K562 (cell line): ENCODE results near the gene COL16A1. TPM values are rescaled to one million over a fixed set of nuclear protein-coding genes. Genes with fewer than 3 reads are reported as not detected.

Experiments
- ATAC-seq: fragments of 200-7000 bp; cut with Tn5 transposase; 3 replicates; pipeline ENCODE4 v1.9.1; 2020; ENCODE audit warnings: moderate library complexity
- BruUV-seq: library from RNA; stranded (reverse); fragments of 400-500 nt; replicated peaks from 2 replicates; lab custom pipeline; 2021; lab: Mats Ljungman, UMichigan
- CTCF ChIA-PET: fragments of 300-600 bp; formaldehyde crosslinking; extraction: SDS; loops from one replicate; lab custom pipeline; 2021; ENCODE audit warnings: low intra/inter-chr PET ratio; lab: Yijun Ruan, JAX
- POLR2A ChIA-PET: fragments of 300-600, 350-650 bp; sonication (Branson Sonifier 250); formaldehyde crosslinking; extraction: SDS; loops from one replicate; lab custom pipeline; 2021; ENCODE audit warnings: antibody characterized with exemption, inconsistent platforms; lab: Yijun Ruan, JAX
- DNase-seq, 4 experiments: peaks; one replicate each; pipeline versions ENCODE4 v3.0.0 to v3.0.0-alpha.2; 2011 to 2018; ENCODE audit warnings: low spot score in 3 of 4, mixed read lengths in 3 of 4; ENCODE audit errors: extremely low read depth in 1 of 4
- FAIRE-seq: peaks from 2 replicates; lab custom pipeline; 2011; peaks lifted over from hg19 to GRCh38; lab: Jason Lieb, UNC
- H2AFZ ChIP-seq: 2 replicates; pipeline ENCODE4 v1.6.0; 2011; ENCODE audit warnings: low read depth, low read length, control low read depth, inconsistent platforms
- H3K27ac ChIP-seq: fragments of 200-600 bp; 3 replicates; pipeline ENCODE4 v1.8.0; 2011; ENCODE audit warnings: low read depth, mild to moderate bottlenecking, control low read depth, inconsistent platforms, low read length, moderate library complexity, mixed read lengths; ENCODE audit errors: extremely low read depth
- H3K27me3 ChIP-seq, 2 experiments: fragments of 300-600 bp in 1 of 2; 2 replicates in 1 of 2; 3 replicates in 1 of 2; pipeline versions ENCODE4 v1.6.0 to v1.8.0; 2011; ENCODE audit warnings: inconsistent platforms in 2 of 2, low read length in 2 of 2, mild to moderate bottlenecking in 1 of 2, mixed read lengths in 1 of 2, moderate library complexity in 1 of 2; ENCODE audit not compliant: control insufficient read depth in 2 of 2, insufficient read depth in 2 of 2
- H3K36me3 ChIP-seq: fragments of 300-600 bp; 3 replicates; pipeline ENCODE4 v1.8.0; 2011; ENCODE audit warnings: mild to moderate bottlenecking, low read length, inconsistent platforms; ENCODE audit not compliant: control insufficient read depth, insufficient read depth
- H3K4me1 ChIP-seq, 2 experiments: fragments of 200-600 bp in 1 of 2; replicated peaks in 1 of 2; 2 replicates in 1 of 2; 3 replicates in 1 of 2; pipeline versions ENCODE4 v1.5.1 to v1.8.0; 2011; ENCODE audit warnings: inconsistent platforms in 2 of 2, low read length in 2 of 2, mild to moderate bottlenecking in 1 of 2, mixed read lengths in 1 of 2, moderate library complexity in 1 of 2; ENCODE audit not compliant: control insufficient read depth in 2 of 2, insufficient read depth in 2 of 2
- H3K4me2 ChIP-seq: 2 replicates; pipeline ENCODE4 v1.6.1; 2011; ENCODE audit warnings: low read length, control low read depth, inconsistent platforms, mixed read lengths; ENCODE audit not compliant: insufficient read depth
- H3K4me3 ChIP-seq: fragments of 200-600 bp; sonication (generic), shearing (Covaris generic); 2 replicates; pipeline ENCODE4 v1.5.1; 2016; ENCODE audit warnings: control low read depth, inconsistent platforms
- H3K79me2 ChIP-seq: fragments of 200-600 bp; 3 replicates; pipeline ENCODE4 v1.8.0; 2011; ENCODE audit warnings: low read length, inconsistent platforms; ENCODE audit not compliant: control insufficient read depth, insufficient read depth
- H3K9ac ChIP-seq, 2 experiments: 2 replicates each; pipeline versions ENCODE4 v1.6.0 to v1.6.1; 2011; ENCODE audit warnings: low read depth in 2 of 2, low read length in 2 of 2, control low read depth in 1 of 2, inconsistent platforms in 1 of 2, mild to moderate bottlenecking in 1 of 2, mixed read lengths in 1 of 2; ENCODE audit not compliant: insufficient read depth in 1 of 2
- H3K9me1 ChIP-seq: one replicate; pipeline ENCODE4 v1.6.0; 2011; ENCODE audit warnings: inconsistent platforms, mild to moderate bottlenecking, low read length, moderate library complexity; ENCODE audit not compliant: control insufficient read depth, insufficient read depth
- H3K9me3 ChIP-seq: replicated peaks from 2 replicates; pipeline ENCODE4 v1.5.1; 2011; ENCODE audit warnings: low read depth, low read length, inconsistent platforms; ENCODE audit not compliant: control insufficient read depth, insufficient read depth
- H4K20me1 ChIP-seq: replicated peaks from 2 replicates; pipeline ENCODE4 v1.6.1; 2011; ENCODE audit warnings: low read length, inconsistent platforms, mixed read lengths; ENCODE audit not compliant: control insufficient read depth, insufficient read depth
- ATF3 ChIP-seq, 2 experiments: fragments of 450-650 bp in 1 of 2; sonication (generic) in 1 of 2; formaldehyde crosslinking in 1 of 2; IDR thresholded peaks in 1 of 2; conservative IDR thresholded peaks in 1 of 2; 2 replicates each; pipeline versions ENCODE4 v1.6.1 to v1.8.1; 2016 to 2023; ENCODE audit warnings: mild to moderate bottlenecking in 2 of 2, moderate library complexity in 2 of 2, inconsistent platforms in 1 of 2, missing genetic modification reagents in 1 of 2
- CHD1 ChIP-seq: fragments of 200-600 bp; sonication (generic); IDR thresholded peaks from one replicate; pipeline ENCODE4 v1.6.1; 2012; ENCODE audit warnings: mild to moderate bottlenecking, moderate library complexity, low read length, inconsistent platforms
- CREB1 ChIP-seq, 2 experiments: sonication (generic) in 1 of 2; formaldehyde crosslinking in 1 of 2; IDR thresholded peaks; 2 replicates each; pipeline versions ENCODE4 v1.6.1 to v1.8.0; 2012 to 2022; ENCODE audit warnings: inconsistent platforms in 1 of 2, mild to moderate bottlenecking in 1 of 2, missing genetic modification reagents in 1 of 2, moderate library complexity in 1 of 2
- CREM ChIP-seq: IDR thresholded peaks from 2 replicates; pipeline ENCODE4 v1.6.1; 2014; ENCODE audit warnings: antibody characterized with exemption, low read depth
- EGR1 ChIP-seq: fragments of 450-650 bp; conservative IDR thresholded peaks from 2 replicates; pipeline ENCODE4 v1.6.1; 2017; ENCODE audit warnings: mild to moderate bottlenecking
- EZH2 ChIP-seq: IDR thresholded peaks from 2 replicates; pipeline ENCODE4 v1.6.1; 2012; ENCODE audit warnings: low read depth, mild to moderate bottlenecking, inconsistent platforms, low read length, borderline replicate concordance
- FOS ChIP-seq: IDR thresholded peaks from 3 replicates; pipeline ENCODE4 v1.6.1; 2011; ENCODE audit not compliant: insufficient read length; ENCODE audit errors: extremely low read depth
- KLF1 ChIP-seq: fragments of 450-650 bp; IDR thresholded peaks from 2 replicates; pipeline ENCODE4 v1.6.1; 2016; ENCODE audit warnings: missing genetic modification characterization, missing compliant biosample characterization
- L3MBTL2 ChIP-seq: fragments of 450-650 bp; IDR thresholded peaks from 2 replicates; pipeline ENCODE4 v1.6.1; 2016; ENCODE audit warnings: mild to moderate bottlenecking, moderate library complexity
- MEF2D ChIP-seq: conservative IDR thresholded peaks from 2 replicates; pipeline ENCODE4 v1.6.1; 2016; ENCODE audit warnings: low read depth, missing genetic modification characterization, missing compliant biosample characterization
- NFYB ChIP-seq: IDR thresholded peaks from 2 replicates; pipeline ENCODE4 v1.6.1; 2011; ENCODE audit warnings: mild to moderate bottlenecking, moderate library complexity; ENCODE audit not compliant: insufficient read length; ENCODE audit errors: extremely low read depth
- PKNOX1 ChIP-seq: fragments of 450-650 bp; IDR thresholded peaks from 2 replicates; pipeline ENCODE4 v1.6.1; 2016
- SP1 ChIP-seq: sonication (generic); formaldehyde crosslinking; IDR thresholded peaks from 2 replicates; pipeline ENCODE4 v1.8.1; 2022; ENCODE audit warnings: mild to moderate bottlenecking, missing genetic modification reagents
- ZNF239 ChIP-seq: fragments of 250-450 bp; sonication (Bioruptor Pico); IDR thresholded peaks from 2 replicates; pipeline ENCODE4 v1.4.0; 2020; ENCODE audit warnings: mild to moderate bottlenecking
- ZNF699 ChIP-seq: fragments of 250-450 bp; sonication (Bioruptor Pico); IDR thresholded peaks from 2 replicates; pipeline ENCODE4 v1.8.0; 2021; ENCODE audit warnings: mild to moderate bottlenecking, moderate library complexity; ENCODE audit not compliant: insufficient replicate concordance
- ZNF766 ChIP-seq: fragments of 200-800 bp; sonication (Bioruptor generic); conservative IDR thresholded peaks from 2 replicates; pipeline ENCODE4 v1.6.1; 2016; ENCODE audit warnings: missing genetic modification characterization, missing compliant biosample characterization
- WGBS: fragments of 100-300 bp; shearing (Covaris generic); methylation state at CpG from one replicate; pipeline ENCODE4 v1.1.6; 2016; ENCODE audit warnings: low coverage, mixed read lengths; ENCODE audit not compliant: insufficient coverage; ENCODE audit errors: missing lambda C conversion rate; 5-methylcytosine and 5-hydroxymethylcytosine counted together
- in situ Hi-C: fragments of 300-500 bp; cut with MboI; formaldehyde crosslinking; loops from 4 replicates; pipeline ENCODE4 v1.15.0; 2018; ENCODE audit warnings: inconsistent platforms, mixed read lengths
- intact Hi-C: fragments of 100-400 bp; cut with micrococcal nuclease; formaldehyde crosslinking; loops from 2 replicates; pipeline ENCODE4 v1.14.2; 2022
- polyA plus RNA-seq, 8 experiments: library from polyadenylated mRNA; depleted of rRNA in 4 of 8; stranded (reverse) in 5 of 8; unstranded in 3 of 8; fragments of >200 nt; fragmentation: Nextera tagmentation in 2 of 8; fragmentation: Illumina TruSeq in 1 of 8; extraction: Ambion mirVana in 2 of 8; extraction: Trizol in 1 of 8; gene quantifications; 2 replicates each; pipeline versions ENCODE4 v1.2.1 to v1.2.3, GENCODE V29; 2011 to 2014; ENCODE audit warnings: inconsistent platforms in 1 of 8, missing spikeins in 1 of 8
- total RNA-seq, 7 experiments: library from RNA; depleted of rRNA in 6 of 7; stranded (reverse); fragments of >200 nt in 6 of 7; fragmentation: Illumina TruSeq in 2 of 7; extraction: Trizol in 2 of 7; gene quantifications; 2 replicates each; pipeline versions ENCODE4 v1.2.1 to v1.2.3, GENCODE V29; 2011 to 2021; ENCODE audit warnings: low replicate concordance in 1 of 7
- TF ChIP-seq, protein P1 (sequence below): fragments of 250-450 bp; sonication (Bioruptor Pico); IDR thresholded peaks from 2 replicates; pipeline ENCODE4 v1.4.0; 2020

The COL16A1 gene
- total and polyA plus RNA-seq, 9 of the 15 experiments (the other 6 are each of a cell fraction or from before 2014, with no cell fraction given): 0.11 to 0.60 (median 0.11) TPM; not detected in 6

GRCh38 chr1:31742462-31743212 lies 38.8 kb upstream of the COL16A1 start:
- Histone ChIP-seq H3K4me1 (peaks cover 5 to 57% of the 10 kb centered on the region in 2 experiments; a peak in 4 of 5 replicates), H3K9me1 (no peaks in the 10 kb centered on the region), H3K36me3 (no peaks in the 10 kb centered on the region), H3K4me2 (no peak overlapping the region), H3K27me3 (peaks cover 20 to 40% of the 10 kb centered on the region in 2 experiments), H4K20me1 (peaks cover 25% of the 10 kb centered on the region), H3K79me2 (no peaks in the 10 kb centered on the region), H2AFZ (peak overlapping the region; percentile 85), H3K9ac (peak overlapping the region in 1 of 2 experiments; percentile 65; a peak in 2 of 4 replicates), H3K27ac (no peak overlapping the region), H3K9me3 (no peaks in the 10 kb centered on the region), H3K4me3 (no peak overlapping the region)
- intact Hi-C loops: no loop called here
- 46% methylated on average over 29 of the region's 32 CpGs for WGBS
- in situ Hi-C loops: no loop called here
- ChIA-PET CTCF (interaction anchor here (0.7 kb wide), 1 partner anchor 157 kb away, joined by 5 read pairs; no protein-coding TSS in a partner anchor), POLR2A (interaction anchor here (0.6 to 1.0 kb wide), 5 partner anchors 9 to 458 kb away, joined by 3 read pairs; no protein-coding TSS in a partner anchor)
- peak; percentile 42 for FAIRE-seq
- peak; percentile 53 to 93 (median 89) for DNase-seq
- peak; percentile 63 for ATAC-seq
- BruUV-seq: no TSS peak
- TF ChIP-seq EZH2: no peak
- TF ChIP-seq ATF3 (IDR thresholded peaks at IDR 0.05): no peak
- no peak for TF ChIP-seq ATF3 (CRISPR knock-in tag; conservative IDR thresholded peaks at IDR 0.05)
- TF ChIP-seq, protein P1, sequence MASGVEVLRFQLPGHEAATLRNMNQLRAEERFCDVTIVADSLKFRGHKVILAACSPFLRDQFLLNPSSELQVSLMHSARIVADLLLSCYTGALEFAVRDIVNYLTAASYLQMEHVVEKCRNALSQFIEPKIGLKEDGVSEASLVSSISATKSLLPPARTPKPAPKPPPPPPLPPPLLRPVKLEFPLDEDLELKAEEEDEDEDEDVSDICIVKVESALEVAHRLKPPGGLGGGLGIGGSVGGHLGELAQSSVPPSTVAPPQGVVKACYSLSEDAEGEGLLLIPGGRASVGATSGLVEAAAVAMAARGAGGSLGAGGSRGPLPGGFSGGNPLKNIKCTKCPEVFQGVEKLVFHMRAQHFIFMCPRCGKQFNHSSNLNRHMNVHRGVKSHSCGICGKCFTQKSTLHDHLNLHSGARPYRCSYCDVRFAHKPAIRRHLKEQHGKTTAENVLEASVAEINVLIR (CRISPR knock-in tag): peak; percentile 38; the same call in 1 of the 2 replicates
- 0 out of 2 replicates have a peak, but pooled peaks have one; percentile 22 for TF ChIP-seq KLF1 (tag)
- TF ChIP-seq MEF2D: no peak
- peak; percentile 55 for TF ChIP-seq FOS
- no peak for TF ChIP-seq ZNF766 (CRISPR knock-in tag)
- TF ChIP-seq CHD1: no peak
- peak; percentile 44; the same call in 1 of the 2 replicates for TF ChIP-seq PKNOX1
- TF ChIP-seq ZNF699 (CRISPR knock-in tag): no peak
- peak; percentile 52 for TF ChIP-seq NFYB
- TF ChIP-seq EGR1: peak; percentile 23; the same call in 1 of the 2 replicates
- peak; percentile 64 for TF ChIP-seq CREB1 (IDR thresholded peaks at IDR 0.05)
- TF ChIP-seq CREB1 (CRISPR knock-in tag; IDR thresholded peaks at IDR 0.05): peak; percentile 72
- peak; percentile 92 for TF ChIP-seq L3MBTL2
- no peak for TF ChIP-seq ZNF239 (CRISPR knock-in tag)
- no peak for TF ChIP-seq SP1
- TF ChIP-seq CREM: peak; percentile 90
